Right lobe of liver (tissue), 4 donors: ENCODE data around the gene KIF4A.

ENCODE experiments used
- CTCF ChIP-seq, 4 donors: fragments of 200-600 bp in 3 of 4; fragments of 450-650 bp in 1 of 4; IDR thresholded peaks; one replicate each; pipeline versions ENCODE4 v1.5.1 to v1.8.0; 2016 to 2022; ENCODE audit warnings: antibody characterized with exemption in 4 of 4, mild to moderate bottlenecking in 2 of 4
- POLR2A ChIP-seq: fragments of 450-650 bp; IDR thresholded peaks from one replicate; pipeline ENCODE4 v1.6.1; 2017; ENCODE audit warnings: antibody characterized with exemption, mild to moderate bottlenecking
- donor health status: DM: no; HTN: no; CAD: no.
- donor health status: DM: no; HTN: no; CAD: no.
- donor health status: DM: no; HTN: yes; CAD: no.

GRCh38 chrX:70254909-70255308, 35.0 kb upstream of the KIF4A start:
- TF ChIP-seq POLR2A (no peak), CTCF (IDR thresholded peaks at IDR 0.05) (no peak)
